Osteoblast (primary cell): ENCODE data around the gene SF3A1. TPM values are rescaled to one million over a fixed set of nuclear protein-coding genes. Genes with fewer than 3 reads are reported as not detected.

Source experiments
- DNase-seq: peaks from one replicate; pipeline ENCODE4 v3.0.0; 2011; ENCODE audit warnings: low spot score, mixed read lengths; ENCODE audit not compliant: insufficient read length; ENCODE audit errors: missing footprints
- H2AFZ ChIP-seq: 2 replicates; pipeline ENCODE4 v1.6.0; 2011; ENCODE audit warnings: mild to moderate bottlenecking, low read length
- H3K27ac ChIP-seq: 2 replicates; pipeline ENCODE4 v1.5.1; 2011; ENCODE audit warnings: mild to moderate bottlenecking, low read depth, low read length, moderate library complexity
- H3K27me3 ChIP-seq: 2 replicates; pipeline ENCODE4 v1.6.0; 2012; ENCODE audit warnings: mild to moderate bottlenecking, control low read depth, inconsistent platforms, low read length, moderate library complexity; ENCODE audit not compliant: insufficient read depth
- H3K36me3 ChIP-seq: 2 replicates; pipeline ENCODE4 v1.5.1; 2011; ENCODE audit warnings: mild to moderate bottlenecking, low read length, control low read depth, moderate library complexity; ENCODE audit not compliant: insufficient read depth
- H3K4me1 ChIP-seq: 2 replicates; pipeline ENCODE4 v1.5.1; 2011; ENCODE audit warnings: mild to moderate bottlenecking, low read length, control low read depth, moderate library complexity; ENCODE audit not compliant: insufficient read depth
- H3K4me2 ChIP-seq: 2 replicates; pipeline ENCODE4 v1.6.0; 2011; ENCODE audit warnings: mild to moderate bottlenecking, low read length; ENCODE audit not compliant: insufficient read depth
- H3K4me3 ChIP-seq: fragments of 200-600 bp; sonication (generic); 3 replicates; pipeline ENCODE4 v1.5.1; 2012; ENCODE audit warnings: mild to moderate bottlenecking, low read length, inconsistent platforms; ENCODE audit not compliant: insufficient read depth
- H3K79me2 ChIP-seq: 2 replicates; pipeline ENCODE4 v1.6.0; 2012; ENCODE audit warnings: mild to moderate bottlenecking, low read length, control low read depth, inconsistent platforms; ENCODE audit not compliant: insufficient read depth
- H3K9me3 ChIP-seq: 2 replicates; pipeline ENCODE4 v1.5.1; 2011; ENCODE audit warnings: low read depth, low read length, control low read depth
- H4K20me1 ChIP-seq: 2 replicates; pipeline ENCODE4 v1.6.0; 2012; ENCODE audit warnings: mild to moderate bottlenecking, low read length, control low read depth; ENCODE audit not compliant: insufficient read depth
- CTCF ChIP-seq: IDR thresholded peaks from 2 replicates; pipeline ENCODE4 v1.5.1; 2011; ENCODE audit warnings: mild to moderate bottlenecking, low read depth, low read length, moderate library complexity; ENCODE audit errors: extremely low read depth
- total RNA-seq: library from RNA; depleted of rRNA; stranded (reverse); fragments of >200 nt; gene quantifications from 2 replicates; pipeline ENCODE4 v1.2.3, GENCODE V29; 2012

SF3A1 gene
- total RNA-seq, 1 donor, result 21.7 TPM

- Histone ChIP-seq H3K79me2 (peaks cover 25% of the 10 kb centered on the region), H3K36me3 (peaks cover 61% of the 10 kb centered on the region), H3K27ac (no peak overlapping the region), H3K9me3 (no peaks in the 10 kb centered on the region), H3K4me1 (peaks cover 15% of the 10 kb centered on the region), H3K27me3 (no peaks in the 10 kb centered on the region), H3K4me3 (no peak overlapping the region), H2AFZ (no peak overlapping the region), H3K4me2 (no peak overlapping the region), H4K20me1 (peaks cover 46% of the 10 kb centered on the region)
- no peak for TF ChIP-seq CTCF
- peak; percentile 45 for DNase-seq
These were observed 61.9 kb downstream of the SF3A1 start for GRCh38 chr22:30294830-30295229.

GRCh38 chr22:30294066-30294465 lies 62.6 kb downstream of the SF3A1 start:
- peak; percentile 29 for DNase-seq
- Histone ChIP-seq H3K9me3 (no peaks in the 10 kb centered on the region), H4K20me1 (peaks cover 42% of the 10 kb centered on the region), H3K79me2 (peaks cover 24% of the 10 kb centered on the region), H2AFZ (no peak overlapping the region), H3K36me3 (peaks cover 57% of the 10 kb centered on the region), H3K4me3 (no peak overlapping the region), H3K4me2 (no peak overlapping the region), H3K4me1 (peaks cover 17% of the 10 kb centered on the region), H3K27ac (no peak overlapping the region), H3K27me3 (no peaks in the 10 kb centered on the region)
- no peak for TF ChIP-seq CTCF

GRCh38 chr22:30293026-30293425 lies 63.7 kb downstream of the SF3A1 start:
- peaks cover 35% of the 10 kb centered on the region for H4K20me1 ChIP-seq

More at GRCh38 chr22:30293026-30293425, 63.7 kb downstream of the SF3A1 start:
- DNase-seq, result peak; percentile 61
- Histone ChIP-seq H3K27ac (no peak overlapping the region), H2AFZ (no peak overlapping the region), H3K4me1 (peaks cover 23% of the 10 kb centered on the region), H3K79me2 (peaks cover 15% of the 10 kb centered on the region), H3K4me2 (no peak overlapping the region), H3K9me3 (no peaks in the 10 kb centered on the region), H3K36me3 (peaks cover 50% of the 10 kb centered on the region), H3K27me3 (no peaks in the 10 kb centered on the region), H3K4me3 (no peak overlapping the region)
- no peak for TF ChIP-seq CTCF
